ENCODE measurements around the gene YWHAE.
"Not testable (repeated sequence)": the region's sequence is repeated elsewhere in the genome, so short reads cannot be mapped to it uniquely, and the experiment has no call there.

Gene YWHAE

DNA sequence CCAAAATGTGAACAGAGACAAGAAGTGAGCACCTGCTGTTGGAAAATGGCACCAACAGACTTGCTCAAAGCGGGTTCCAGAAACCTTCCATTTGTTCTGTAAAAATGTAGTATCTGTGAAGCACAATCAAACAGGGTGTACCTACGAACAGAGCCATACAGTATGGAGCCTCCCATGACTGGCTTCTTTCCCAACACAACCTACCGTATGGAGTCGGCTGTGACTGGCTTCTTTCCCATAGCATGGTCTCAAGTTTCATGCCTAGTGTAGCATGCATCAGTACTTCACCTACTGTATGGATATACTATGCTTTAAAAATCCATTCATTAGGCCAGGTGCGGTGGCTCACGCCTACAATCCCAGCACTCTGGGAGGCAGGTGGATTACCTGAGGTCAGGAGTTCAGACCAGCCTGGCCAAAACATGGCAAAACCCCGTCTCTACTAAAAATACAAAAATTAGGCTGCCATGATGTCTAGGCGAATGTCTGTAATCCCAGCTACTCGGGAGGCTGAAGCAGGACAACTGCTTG lies 26.2 kb downstream of the YWHAE start:
- DNase-seq (ENCODE audit: low spot score): no peak

DNA sequence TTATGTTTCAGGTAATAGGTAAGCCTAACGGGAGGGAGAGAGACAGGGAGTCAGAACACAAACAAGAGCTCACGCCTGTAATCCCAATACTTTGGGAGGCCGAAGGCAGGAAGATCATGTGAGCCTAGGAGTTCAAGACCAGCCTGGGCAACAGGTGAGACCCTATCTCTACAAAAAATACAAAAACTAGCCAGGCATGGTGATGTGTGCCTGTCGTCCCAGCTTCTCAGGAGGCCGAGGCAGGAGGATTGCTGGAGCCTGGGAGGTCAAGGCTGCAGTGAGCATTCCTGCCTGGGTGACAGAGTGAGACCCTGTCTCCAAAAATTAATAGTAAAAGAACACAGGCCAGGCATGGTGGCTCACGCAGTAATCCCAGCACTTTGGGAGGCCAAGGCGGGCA lies 27.4 kb downstream of the YWHAE start:
- no peak for DNase-seq (ENCODE audit: low spot score)

DNA sequence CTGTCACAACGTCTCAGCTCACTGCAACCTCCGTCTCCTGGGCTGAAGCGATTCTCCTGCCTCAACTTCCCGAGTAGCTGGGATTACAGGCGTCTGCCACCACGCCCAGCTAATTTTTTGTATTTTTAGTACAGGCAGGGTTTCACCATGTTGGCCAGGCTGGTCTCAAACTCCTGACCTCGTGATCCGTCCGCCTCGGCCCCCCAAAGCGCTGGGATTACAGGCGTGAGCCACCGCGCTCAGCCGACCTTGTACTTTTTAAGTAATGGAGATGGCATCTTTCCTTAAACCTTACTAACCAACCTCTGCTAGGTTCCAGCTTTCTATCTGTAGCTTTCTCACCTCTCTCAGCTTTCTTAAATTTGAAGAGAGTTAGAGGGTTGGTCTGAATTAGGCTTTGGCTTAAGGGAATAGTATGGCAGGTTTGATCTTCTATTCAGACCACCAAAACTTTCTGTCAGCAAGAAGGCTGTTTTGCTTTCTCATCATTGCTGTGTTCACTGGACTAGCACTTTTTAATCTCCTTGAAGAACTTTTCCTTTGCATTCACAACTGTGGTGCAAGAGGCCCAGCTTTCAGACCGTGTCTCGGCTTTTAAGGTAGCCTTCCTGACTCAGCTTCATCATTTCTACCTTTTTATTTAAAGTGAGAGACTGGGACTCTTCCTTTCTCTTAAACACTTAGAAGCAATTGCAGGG lies 28.0 kb downstream of the YWHAE start:
- DNase-seq (ENCODE audit: low spot score): no peak

DNA sequence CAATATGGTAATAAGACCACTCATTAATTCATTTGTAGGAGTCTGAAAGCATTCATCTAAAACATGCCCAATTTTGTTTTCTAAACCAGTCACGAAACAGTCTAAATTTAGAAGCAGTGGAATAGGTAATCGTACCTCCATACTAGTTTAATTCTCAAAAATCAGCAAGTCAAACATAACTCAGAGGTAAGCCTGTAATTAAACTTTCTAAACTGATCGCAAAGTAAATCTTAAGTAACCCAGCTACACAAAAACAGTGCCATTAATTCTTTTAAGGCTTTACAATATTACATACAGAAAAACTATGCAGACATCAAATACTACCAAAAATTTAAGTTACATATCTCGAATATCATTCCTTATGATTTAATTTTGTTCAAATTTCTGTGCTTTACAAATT lies 31.4 kb downstream of the YWHAE start:
- no peak for DNase-seq (ENCODE audit: low spot score)

DNA sequence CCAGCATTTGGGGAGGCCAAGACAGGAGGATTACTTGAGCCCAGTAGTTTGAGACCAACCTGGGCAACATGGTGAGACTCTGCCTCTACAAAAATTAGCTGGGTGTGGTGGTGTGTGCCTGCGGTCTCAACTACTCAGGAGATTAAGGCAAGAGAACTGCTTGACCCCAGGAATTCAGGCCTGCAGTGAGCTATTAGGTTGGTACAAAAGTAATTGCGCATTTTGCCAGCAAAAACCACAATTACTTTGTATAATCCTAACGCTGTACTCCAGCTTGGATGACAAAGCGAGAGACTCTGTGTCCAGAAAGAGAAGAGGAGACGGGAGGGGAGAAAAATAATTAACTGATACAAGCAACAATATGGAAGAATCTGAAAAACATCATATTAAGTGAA lies 32.7 kb downstream of the YWHAE start:
- DNase-seq (ENCODE audit: low spot score): no peak

DNA sequence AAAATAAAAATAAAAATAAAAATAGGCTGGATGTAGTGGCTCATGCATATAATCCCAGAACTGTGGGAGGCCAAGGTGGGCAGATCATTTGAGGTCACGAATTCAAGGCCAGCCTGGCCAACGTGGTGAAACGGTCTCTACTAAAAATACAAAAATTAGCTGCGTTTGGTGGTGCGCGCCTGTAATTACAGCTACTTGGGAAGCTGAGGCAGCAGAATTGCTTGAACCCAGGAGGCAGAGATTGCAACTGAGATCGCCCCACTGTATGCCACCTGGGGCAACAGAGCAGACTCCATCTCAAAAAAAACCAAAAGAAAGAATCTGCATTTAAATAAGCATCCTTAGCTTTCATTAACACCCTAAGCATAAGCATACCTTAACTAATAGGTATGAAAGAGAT lies 33.8 kb downstream of the YWHAE start:
- DNase-seq (ENCODE audit: low spot score): no peak

DNA sequence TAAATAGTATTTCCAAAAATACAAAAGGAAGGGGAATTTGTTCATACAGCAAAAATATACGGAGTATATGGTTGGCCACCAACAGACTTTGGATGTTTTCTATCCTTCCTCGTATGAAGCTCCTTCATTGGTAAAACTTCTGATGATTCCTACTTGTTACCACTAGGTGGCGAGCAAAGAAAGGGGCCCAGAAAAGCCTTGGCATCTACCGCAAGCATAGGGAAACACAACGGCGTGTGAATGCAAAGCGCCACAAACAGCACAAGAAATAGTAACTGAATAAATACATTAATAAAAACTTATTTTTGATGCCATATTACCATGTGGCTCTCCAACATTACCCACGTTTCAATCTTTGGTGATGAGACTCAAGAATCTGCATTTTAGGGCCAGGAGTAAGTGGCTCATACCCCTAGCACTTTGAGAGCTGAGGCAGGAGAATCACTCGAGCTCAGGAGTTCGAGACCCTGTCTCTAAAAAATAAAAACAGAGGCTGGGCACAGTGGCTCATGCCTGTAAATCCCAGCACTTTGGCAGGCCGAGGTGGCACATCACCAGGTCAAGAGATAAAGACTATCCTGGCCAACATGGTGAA lies 34.5 kb downstream of the YWHAE start:
- peak; percentile 77 for DNase-seq (ENCODE audit: low spot score)

DNA sequence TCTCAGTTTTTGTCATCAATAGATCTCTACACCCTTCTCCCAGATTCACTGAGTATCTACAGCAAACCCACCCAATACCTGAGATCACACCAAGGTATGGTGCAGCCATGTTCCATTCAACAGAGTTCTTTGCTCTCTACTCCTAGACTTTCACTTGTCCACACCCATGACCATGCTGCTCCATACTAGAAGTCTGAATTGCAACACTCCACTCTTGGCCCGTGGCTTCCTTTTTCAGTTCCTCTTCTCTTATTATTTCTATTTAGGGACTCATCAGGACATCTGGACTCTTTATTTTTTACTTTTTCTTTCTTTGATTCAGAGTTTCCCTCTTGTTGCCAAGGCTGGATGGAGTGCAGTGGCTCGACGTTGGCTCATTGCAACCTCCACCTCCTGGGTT lies 37.1 kb downstream of the YWHAE start:
- peak; percentile 41 for DNase-seq (ENCODE audit: low spot score)

DNA sequence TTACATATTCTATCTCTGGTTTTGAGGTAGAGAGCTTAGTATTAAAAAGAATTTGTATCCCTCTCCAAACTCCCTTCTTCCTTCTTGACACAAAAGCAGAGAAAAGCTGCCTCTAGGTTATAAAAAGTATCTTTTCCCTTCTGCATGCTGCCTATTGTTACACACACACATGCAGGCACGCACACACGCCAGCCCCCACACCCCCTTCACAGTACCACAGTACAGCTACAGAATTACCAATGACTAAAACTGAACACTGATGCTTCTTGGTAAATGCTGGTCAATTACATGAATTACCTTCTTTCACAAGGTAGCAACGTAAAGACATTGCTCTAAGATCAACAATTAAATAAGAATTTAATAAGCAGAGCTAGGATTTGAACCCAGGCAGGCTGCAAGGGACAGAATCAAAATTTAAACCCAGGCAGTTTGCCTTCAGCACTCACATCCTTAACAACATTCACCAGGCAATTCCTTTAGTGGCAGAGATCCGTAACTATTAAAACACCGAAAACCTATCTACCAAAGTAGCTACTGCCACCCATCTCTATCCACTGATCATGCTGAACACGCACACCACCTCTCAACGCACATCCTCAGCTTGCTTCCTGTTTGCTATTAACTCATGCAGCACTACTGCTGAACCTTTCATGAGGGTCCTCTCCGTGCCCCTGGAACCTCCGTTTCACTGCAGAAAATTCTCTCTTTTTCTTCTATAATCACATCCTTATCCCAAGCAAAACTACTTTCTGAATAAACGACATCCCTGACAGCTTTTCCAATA lies 37.8 kb downstream of the YWHAE start:
- no peak for DNase-seq (ENCODE audit: low spot score)

DNA sequence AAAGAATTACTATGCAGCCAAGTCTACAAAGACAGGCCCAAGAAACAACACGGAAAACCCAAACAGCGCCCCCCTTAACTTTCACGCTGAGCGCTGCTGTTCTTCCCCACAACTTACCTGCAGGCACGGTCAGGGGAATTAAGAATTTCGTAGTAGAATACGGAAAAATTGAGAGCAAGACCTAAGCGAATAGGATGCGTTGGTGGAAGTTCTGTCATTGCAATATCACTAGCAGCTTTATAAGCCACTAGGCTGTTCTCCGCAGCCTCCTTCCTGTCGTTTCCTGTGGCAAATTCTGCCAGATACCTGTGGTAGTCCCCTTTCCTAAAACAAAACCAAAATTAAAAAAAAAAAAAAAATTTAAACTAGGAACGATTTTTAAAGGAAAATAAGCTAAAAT lies 39.0 kb downstream of the YWHAE start:
- DNase-seq (ENCODE audit: low spot score): no peak

DNA sequence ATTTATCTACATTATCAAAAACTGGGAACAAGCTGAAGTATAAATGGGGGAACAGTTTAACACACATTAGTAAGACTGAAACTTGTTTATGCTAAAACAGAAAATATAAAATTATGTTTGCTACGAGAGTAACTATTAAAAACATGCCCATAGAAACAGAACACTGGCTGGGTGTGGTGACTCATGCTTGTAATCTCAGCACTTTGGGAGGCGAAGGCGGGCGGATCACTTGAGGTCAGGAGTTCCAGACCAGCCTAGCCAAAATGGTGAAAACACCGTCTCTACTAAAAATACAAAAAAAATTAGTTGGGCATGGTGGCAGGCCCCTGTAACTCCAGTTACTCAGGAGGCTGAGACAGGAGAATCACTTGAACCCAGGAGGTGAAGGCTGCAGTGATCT lies 39.7 kb downstream of the YWHAE start:
- not testable (repeated sequence) for DNase-seq (ENCODE audit: low spot score)

DNA sequence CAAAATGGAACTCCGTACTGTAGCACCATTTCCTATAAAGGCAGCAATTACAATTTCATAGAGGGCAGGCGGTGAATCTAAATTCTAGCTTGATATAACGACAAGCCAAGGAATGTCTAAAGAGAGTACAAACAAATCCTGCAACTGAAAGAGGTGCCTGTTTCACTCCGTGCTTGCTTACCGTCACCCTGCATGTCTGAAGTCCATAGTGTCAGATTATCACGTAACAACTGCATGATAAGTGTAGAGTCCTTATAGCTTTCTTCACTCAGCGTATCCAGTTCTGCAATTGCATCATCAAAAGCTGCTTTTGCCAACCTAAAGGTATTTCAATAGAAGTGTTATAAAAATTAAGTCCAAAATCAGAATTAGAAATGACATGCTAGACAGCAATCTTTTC lies 46.0 kb downstream of the YWHAE start:
- no peak for DNase-seq (ENCODE audit: low spot score)

DNA sequence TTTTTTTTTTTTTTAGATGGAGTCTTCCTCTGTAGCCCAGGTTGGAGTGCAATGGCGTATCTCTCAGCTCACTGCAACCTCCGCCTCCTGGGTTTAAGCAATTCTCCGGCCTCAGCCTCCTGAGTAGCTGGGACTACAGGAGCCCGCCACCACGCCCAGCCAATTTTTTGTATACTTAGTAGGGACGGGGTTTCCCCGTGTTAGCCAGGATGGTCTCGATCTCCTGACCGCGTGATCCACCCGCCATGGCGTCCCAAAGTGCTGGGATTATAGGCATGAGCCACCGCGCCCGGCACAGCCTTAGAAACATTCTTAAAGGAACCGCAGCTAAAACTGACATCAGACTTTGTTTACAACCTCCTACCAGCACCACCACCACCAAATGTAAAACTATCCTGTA lies 47.5 kb downstream of the YWHAE start:
- DNase-seq (ENCODE audit: low spot score): not testable (repeated sequence)

DNA sequence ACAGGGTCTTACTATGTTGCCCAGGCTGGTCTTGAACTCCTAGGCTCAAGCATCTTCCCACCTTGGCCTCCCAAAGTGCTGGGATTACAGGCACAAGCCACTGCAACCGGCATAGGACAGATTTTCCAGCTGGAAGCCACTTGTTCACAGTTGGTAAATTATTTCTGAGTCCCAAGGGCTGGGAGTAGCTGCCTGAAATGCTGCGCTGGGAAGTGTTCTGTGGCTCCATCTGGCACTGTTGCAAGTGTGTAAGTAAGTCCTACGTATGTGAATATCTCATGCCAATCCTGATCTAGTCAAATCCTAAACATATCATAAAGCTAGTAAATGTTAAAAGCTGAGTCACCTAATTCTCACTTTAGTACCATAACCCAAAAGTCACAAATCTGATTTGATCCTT lies 48.1 kb downstream of the YWHAE start:
- DNase-seq (ENCODE audit: low spot score): no peak

DNA sequence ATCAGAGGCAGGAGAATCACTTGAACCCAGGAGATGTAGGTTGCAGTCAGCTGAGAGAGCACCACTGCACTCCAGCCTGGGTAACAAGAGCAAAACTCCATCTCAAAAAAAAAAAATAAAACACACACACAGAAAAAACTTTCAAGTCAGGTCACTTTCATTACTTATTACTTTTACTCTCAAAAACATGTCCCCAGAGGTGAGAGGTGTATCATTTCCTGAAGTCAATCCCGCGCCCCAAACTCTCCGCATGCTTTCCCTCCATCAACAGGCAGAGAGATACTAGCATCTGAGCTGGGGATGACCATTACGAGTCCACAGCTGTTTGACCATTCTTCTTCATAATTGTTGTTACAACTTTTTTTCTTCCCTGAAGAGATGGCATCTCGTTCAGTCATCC lies 48.7 kb downstream of the YWHAE start:
- no peak for DNase-seq (ENCODE audit: low spot score)

DNA sequence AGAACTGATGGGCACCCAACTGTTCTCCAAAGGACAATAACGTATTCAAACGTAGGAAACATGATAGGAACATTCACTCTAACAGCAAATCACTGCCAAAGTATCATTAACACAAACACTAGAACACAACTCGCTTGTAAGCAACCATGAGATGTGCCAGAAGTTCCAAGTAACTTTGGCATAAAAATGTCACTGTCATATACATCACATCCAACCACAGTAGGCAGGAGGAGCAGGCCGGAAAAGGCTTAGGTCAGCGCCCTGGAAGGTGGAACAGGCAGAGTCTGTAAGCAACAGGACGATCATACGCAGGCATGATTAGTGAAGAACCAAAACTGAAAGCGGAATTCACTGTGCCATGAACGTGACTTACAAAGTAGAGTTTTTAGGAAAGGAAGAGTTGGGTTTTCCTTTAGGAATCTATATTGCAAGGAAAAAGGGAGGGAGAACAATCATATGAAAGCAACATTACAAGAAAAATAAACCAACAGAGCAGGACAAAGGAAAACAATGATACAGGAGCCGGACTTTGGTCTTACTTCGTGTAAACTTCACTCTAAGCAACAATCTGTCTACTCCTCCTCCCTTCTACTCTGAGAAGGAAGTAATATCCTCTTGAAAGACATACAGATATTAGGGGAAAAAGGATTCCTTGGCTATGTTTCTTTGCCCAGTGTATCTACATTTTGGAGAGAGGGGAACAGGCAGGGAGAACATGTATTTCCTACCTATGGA lies 52.3 kb downstream of the YWHAE start:
- no peak for DNase-seq (ENCODE audit: low spot score)

DNA sequence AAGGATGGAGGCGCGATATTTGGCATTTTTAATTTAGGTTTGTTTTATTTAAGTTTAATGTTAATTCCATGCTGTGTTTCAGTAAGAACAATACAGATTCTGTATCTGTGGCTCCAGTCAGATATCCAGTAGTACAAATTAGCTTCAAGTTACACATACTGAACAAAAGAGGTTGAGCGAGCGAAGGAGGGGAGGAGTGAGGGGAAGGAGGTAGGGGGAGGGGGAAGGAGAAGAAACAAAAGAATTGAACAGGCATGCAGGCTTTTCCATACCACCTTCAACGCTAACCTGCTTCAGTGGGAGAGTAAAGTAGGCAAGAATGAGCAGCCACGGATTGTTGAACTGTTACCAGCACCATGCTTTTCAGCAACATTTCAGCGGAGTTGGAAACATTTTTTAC lies 55.5 kb downstream of the YWHAE start:
- no peak for DNase-seq (ENCODE audit: low spot score)

DNA sequence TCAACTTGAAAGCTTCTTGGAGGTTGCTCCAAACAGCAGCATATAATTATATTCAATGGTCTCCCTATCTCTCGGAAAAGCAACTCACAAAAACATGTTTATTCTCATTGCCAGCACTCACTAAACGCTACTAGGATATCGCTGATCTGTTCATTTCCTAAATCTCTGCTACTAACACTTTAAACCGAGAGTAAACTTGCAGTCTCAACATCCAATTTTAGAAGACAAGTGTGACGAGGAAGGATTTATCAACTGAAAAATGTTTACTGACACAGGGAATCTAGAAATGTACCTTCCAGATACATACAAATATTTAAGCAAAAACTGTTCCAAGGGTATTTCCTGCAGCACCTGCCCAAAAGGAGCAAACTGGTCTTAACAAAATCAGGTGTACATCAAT lies 56.5 kb downstream of the YWHAE start:
- DNase-seq (ENCODE audit: low spot score): no peak

DNA sequence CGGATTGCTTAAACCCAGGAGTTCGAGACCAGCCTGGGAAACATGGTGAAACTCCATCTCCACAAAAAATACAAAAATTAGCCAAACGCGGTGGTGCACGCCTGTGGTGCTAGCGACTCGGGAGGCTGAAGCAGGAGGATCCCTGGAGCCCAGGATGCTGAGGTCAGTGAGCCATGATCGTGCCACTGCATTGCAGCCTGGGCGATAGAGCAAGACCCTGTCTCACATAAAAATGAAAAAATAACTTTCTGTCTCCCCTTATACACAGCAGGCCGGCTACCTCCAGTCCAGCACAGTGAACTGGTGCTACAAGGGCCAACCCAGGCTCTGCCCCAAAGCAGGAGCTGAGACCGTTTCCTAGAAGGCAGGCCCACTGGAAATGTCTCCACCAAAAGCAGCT lies 59.7 kb downstream of the YWHAE start:
- DNase-seq (ENCODE audit: low spot score): no peak

DNA sequence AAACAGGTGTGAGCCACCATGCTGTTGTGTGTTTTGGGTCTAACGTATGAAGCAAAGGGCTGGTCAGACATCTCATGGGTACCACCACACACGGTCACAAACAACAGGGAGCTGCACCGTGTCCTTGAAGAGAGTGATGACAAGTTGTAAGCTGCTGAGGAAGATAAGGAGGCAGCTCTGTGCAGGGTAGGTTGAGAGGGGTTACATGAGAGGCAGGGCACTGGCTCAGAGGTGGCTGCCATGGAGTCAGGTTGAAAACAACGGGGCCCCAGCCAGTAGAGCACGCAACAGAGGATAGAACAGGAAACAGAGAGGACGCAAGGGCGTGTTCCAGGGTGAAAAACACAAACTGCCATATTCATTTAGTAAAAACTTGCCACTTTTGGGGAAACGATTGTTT lies 68.3 kb downstream of the YWHAE start:
- no peak for DNase-seq (ENCODE audit: low spot score)

DNA sequence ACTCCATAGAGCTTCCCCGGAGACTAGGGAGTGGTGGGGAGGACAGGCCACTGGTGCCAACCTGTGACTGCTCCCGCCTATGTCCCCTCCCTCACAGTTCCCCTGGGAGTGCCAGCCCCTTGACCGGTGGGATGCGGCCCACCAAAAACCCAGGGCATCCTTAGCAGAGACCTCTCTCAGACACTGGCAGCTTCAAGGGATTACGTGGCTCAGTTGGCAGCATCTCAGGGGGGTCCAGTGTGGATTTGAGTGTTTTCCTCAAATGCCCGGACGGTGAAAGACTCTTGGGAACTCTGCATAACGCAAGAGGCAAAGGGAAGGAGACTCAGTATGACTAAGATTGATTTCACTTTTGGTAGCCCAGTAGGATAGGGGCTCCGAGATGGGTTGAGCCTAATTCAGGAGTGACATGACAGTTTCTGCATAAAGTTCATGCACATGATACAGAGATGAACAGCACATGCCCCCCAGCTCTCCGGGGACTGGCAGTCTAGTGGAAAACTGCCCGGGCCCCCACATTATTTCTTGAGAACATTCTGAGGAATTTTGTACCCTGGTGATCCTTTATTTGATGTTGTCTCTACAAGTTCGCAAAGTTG lies 70.2 kb downstream of the YWHAE start:
- DNase-seq (ENCODE audit: low spot score): no peak

DNA sequence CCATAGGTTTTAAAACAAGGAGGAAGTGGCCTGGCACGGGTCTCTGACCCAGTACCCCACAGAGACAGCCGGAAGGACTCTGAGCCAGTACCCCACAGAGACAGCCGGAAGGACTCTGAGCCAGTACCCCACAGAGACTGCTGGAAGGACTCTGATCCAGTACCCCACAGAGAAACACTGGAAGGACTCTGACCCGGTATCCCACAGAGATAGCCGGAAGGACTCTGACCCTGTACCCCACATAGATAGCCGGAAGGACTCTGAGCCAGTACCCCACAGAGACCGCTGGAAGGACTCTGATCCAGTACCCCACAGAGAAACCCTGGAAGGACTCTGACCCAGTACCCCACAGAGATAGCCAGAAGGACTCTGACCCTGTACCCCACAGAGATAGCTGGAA lies 71.6 kb downstream of the YWHAE start:
- no peak for DNase-seq (ENCODE audit: low spot score)
